BE2C (cell line): ENCODE measurements around the gene SLC13A3.

Experiments used
- DNase-seq: peaks from one replicate; pipeline ENCODE4 v3.0.0-alpha.2; 2020
- H3K27me3 ChIP-seq: fragments of 250-450 bp; sonication (Bioruptor Pico); 2 replicates; pipeline ENCODE4 v1.5.1; 2020; ENCODE audit warnings: mild to moderate bottlenecking
- H3K36me3 ChIP-seq: fragments of 250-450 bp; sonication (Bioruptor Pico); 2 replicates; pipeline ENCODE4 v1.5.1; 2020; ENCODE audit warnings: mild to moderate bottlenecking
- H3K4me1 ChIP-seq: fragments of 250-450 bp; sonication (Bioruptor Pico); 2 replicates; pipeline ENCODE4 v1.5.1; 2020
- H3K4me3 ChIP-seq: 2 replicates; pipeline ENCODE4 v1.5.1; 2011; ENCODE audit warnings: low read depth, low read length
- H3K9me3 ChIP-seq: fragments of 250-450 bp; sonication (Bioruptor Pico); 2 replicates; pipeline ENCODE4 v1.5.1; 2020
- TF ChIP-seq, protein P1 (sequence below): IDR thresholded peaks from 2 replicates; pipeline ENCODE4 v1.5.1; 2012; ENCODE audit warnings: mild to moderate bottlenecking, low read depth, low read length

SLC13A3 gene

GRCh38 chr20:46554828-46555227, 96.4 kb downstream of the SLC13A3 start:
- peaks cover 27% of the 10 kb centered on the region for H3K27me3 ChIP-seq
- no peaks in the 10 kb centered on the region for H3K36me3 ChIP-seq
- TF ChIP-seq, protein P1, sequence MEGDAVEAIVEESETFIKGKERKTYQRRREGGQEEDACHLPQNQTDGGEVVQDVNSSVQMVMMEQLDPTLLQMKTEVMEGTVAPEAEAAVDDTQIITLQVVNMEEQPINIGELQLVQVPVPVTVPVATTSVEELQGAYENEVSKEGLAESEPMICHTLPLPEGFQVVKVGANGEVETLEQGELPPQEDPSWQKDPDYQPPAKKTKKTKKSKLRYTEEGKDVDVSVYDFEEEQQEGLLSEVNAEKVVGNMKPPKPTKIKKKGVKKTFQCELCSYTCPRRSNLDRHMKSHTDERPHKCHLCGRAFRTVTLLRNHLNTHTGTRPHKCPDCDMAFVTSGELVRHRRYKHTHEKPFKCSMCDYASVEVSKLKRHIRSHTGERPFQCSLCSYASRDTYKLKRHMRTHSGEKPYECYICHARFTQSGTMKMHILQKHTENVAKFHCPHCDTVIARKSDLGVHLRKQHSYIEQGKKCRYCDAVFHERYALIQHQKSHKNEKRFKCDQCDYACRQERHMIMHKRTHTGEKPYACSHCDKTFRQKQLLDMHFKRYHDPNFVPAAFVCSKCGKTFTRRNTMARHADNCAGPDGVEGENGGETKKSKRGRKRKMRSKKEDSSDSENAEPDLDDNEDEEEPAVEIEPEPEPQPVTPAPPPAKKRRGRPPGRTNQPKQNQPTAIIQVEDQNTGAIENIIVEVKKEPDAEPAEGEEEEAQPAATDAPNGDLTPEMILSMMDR: no peak
- H3K4me3 ChIP-seq: no peak overlapping the region
- no peak for DNase-seq
- H3K4me1 ChIP-seq: no peaks in the 10 kb centered on the region
- no peaks in the 10 kb centered on the region for H3K9me3 ChIP-seq

- Histone ChIP-seq H3K4me3 (no peak overlapping the region), H3K9me3 (no peaks in the 10 kb centered on the region), H3K27me3 (peaks cover 27% of the 10 kb centered on the region), H3K36me3 (no peaks in the 10 kb centered on the region), H3K4me1 (no peaks in the 10 kb centered on the region)
- TF ChIP-seq, protein P1: no peak
- no peak for DNase-seq
Measured at GRCh38 chr20:46553926-46554325, 97.3 kb downstream of the SLC13A3 start.

GRCh38 chr20:46552460-46553420, 98.5 kb downstream of the SLC13A3 start:
- peaks cover 26% of the 10 kb centered on the region for H3K27me3 ChIP-seq
- no peak for DNase-seq
- H3K36me3 ChIP-seq: no peaks in the 10 kb centered on the region
- TF ChIP-seq, protein P1: no peak
- H3K4me3 ChIP-seq: no peak overlapping the region
- H3K4me1 ChIP-seq: no peaks in the 10 kb centered on the region
- no peaks in the 10 kb centered on the region for H3K9me3 ChIP-seq

DNA sequence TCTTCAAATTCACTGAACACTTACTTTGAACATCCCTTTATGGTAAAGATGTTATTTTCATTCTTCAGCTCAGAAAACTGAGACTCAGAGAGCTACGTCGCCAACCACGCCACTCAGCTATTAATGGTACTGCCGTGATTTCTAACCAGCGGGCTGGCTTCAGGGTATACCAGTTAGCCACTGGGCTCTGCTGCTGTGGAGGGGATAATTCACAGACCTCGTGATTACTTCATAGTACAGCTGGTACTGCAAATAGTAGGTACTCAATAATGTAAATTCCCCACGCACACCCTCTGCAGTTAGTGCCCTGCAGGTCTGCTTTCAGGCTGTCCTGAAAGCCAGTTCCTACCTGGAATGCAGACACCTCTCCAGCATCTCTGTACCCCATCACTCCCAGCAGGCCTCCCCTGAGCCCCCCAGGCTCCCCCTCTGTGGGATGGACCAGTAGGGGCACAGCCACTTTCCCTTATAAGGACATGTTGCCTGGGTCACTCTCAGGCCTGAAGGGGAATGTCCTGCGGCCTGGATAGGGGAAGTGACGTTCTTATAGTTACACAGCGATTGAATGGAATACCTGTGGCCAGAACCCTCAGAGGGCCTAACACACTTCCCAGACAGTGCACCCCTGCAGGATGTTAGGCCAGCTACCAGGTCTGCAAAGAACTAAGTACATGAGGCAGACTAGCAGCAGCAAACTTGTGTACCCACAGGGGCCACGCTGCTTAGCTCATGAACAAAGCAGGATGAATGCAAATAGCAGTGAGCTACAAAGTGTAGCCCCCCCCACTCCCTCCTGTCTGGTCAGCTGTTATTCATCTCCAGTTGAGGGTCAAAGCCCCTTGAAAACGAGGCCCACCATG, 99.5 kb downstream of the SLC13A3 start:
- Histone ChIP-seq H3K4me1 (no peaks in the 10 kb centered on the region), H3K9me3 (no peaks in the 10 kb centered on the region), H3K27me3 (peaks cover 16% of the 10 kb centered on the region), H3K36me3 (no peaks in the 10 kb centered on the region), H3K4me3 (no peak overlapping the region)
- TF ChIP-seq, protein P1: no peak
- no peak for DNase-seq

DNA sequence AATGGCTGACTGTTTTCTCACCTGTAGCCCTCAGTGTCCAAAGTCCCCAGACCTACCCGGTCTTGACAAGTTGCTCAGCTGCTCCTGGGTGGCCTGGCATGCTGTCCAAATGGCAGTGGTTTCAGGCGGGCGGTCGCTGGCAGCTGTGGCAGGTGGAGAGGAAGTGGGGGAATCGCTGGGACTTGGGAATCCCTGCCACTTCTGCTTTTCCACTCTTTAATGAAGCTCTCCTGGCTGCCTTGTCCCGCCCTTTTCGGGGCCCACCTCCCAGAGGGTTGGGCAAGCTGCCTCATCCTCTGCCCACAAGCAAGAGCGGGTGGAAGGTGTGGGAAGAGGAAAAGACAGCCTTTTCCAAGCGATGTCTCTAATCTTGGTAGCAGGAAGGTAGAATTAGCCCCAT, 100.8 kb downstream of the SLC13A3 start, which contains the start of gene OCSTAMP:
Gene OCSTAMP, minus strand, starts transcription at position 194 of the 400 bp plus-strand sequence. Its CDS starts 94 bp downstream, at position 100.
- TF ChIP-seq, protein P1: no peak
- no peak within 1 kb of the TSS for H3K4me3 ChIP-seq
- no peaks in the 10 kb centered on the region for H3K36me3 ChIP-seq
- no peak for DNase-seq
- H3K9me3 ChIP-seq: no peaks in the 10 kb centered on the region
- H3K4me1 ChIP-seq: no peaks in the 10 kb centered on the region
- peaks cover 8% of the 10 kb centered on the region for H3K27me3 ChIP-seq
